HG02763 (cell line): ENCODE measurements around the gene VTI1A.

ENCODE experiments used
- ATAC-seq: cut with Tn5 transposase; IDR thresholded peaks from one replicate; pipeline ENCODE4 v1.9.1; 2021; ENCODE audit warnings: mild to moderate bottlenecking, moderate library complexity; ENCODE audit not compliant: unreplicated experiment

Gene VTI1A

DNA sequence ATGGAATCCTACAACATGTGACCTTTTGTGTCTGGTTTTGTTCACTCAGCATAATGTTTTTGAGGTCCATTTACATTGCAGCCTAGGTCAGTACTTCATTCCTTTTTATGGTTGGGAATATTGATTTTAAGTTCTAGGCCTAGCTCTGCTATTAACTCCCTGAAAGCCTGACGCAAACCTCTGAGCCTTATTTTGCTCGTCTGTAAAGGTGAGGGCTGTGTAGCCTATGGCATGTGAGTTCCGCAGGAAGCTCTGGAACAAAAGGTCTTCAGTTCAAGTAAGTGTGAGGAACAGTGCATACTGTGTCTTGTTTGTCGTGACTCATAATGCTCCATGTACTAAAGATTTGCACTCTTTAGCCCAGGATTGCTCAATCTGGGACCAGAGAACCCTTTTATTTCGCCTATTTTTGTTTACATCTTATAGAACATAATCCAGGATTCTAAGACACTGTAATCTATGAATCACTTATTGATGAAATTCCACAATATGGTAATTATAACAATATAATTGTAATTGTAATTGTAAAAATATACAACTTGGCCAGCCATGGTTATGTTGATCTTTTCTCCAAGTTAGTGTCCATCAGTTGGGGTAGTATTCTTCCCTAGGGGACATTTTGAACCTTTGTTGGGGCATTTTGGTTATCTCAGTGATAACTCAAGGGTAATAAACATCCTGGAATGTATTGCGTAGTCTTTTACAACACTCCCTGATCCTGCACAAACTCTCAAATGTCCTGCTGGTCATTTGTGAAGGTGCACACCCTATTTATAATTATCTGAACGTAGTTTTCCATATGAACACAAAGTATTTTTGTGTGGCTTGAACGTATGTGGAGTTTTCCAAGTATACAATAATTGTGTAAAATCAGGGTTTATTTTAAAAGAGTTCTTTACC, 184.7 kb downstream of the VTI1A start:
- ATAC-seq: no peak

DNA sequence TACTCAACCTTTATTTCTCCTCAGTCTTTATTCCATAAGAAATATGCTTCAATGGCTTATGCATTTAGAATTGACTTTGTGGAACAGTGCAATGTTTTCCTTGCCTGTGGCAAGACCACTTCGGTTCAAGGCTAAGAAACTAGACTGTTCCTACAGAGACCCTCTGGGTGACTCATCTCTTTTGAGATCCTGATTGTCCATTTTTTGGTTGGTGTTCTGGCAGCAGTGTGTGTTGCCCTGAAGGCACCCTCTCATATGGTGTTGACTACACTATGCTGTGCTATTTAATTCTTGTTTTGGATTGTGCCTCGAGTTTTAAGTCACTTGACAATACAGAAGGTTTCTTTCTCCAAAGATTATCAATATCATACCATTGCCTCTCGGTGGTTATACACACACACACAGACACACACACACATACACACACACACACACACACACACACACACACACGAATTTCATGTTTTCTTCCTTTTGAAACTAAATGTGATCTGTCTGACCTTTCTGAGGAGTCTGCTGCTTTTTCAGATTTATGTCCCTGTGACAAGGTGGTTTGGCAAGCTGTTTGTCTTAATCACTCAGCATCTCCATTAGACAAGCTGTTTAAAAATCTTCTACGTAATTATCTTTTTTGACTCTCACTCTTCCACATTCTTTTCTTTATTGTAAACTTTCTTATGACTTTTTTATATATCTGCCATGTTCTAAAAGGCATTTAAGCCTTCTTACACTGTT, 187.2 kb downstream of the VTI1A start:
- ATAC-seq: no peak

DNA sequence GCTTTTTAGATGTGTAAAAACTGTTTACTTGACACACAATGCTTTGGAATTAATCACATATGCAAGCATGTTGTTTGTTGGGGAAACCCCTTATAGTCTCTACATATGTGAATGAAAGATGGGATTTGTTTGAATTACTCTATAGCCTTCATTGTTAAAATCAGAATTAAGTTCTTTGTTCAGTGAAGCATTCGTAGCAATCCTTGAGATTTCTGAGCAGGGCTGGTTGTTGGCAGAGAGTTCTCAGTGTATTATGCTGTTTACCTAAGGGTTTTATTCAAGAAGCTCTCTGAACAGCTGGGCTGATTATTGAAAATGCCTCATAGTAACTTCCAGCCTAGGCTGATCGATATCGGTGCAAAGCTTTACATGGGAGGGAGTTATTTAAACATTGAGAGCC, 190.9 kb downstream of the VTI1A start:
- ATAC-seq: no peak

DNA sequence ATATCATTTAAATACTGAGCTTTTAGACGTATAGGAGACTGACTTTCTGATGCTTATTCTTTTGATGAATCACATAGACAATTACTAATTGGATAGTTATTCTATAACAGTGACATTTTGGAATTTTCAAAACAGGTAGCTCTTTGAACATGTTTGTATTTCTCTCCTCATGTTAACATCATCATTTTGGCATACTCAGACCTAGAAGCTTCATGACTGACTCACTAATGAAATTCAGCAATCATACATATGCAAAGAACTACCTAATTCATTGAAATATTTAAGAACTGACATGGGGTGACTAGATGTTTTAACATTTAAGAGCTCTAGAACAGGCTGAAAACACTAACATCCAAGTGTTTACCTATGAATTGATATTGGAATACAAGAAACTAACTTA, 192.3 kb downstream of the VTI1A start:
- ATAC-seq: no peak

DNA sequence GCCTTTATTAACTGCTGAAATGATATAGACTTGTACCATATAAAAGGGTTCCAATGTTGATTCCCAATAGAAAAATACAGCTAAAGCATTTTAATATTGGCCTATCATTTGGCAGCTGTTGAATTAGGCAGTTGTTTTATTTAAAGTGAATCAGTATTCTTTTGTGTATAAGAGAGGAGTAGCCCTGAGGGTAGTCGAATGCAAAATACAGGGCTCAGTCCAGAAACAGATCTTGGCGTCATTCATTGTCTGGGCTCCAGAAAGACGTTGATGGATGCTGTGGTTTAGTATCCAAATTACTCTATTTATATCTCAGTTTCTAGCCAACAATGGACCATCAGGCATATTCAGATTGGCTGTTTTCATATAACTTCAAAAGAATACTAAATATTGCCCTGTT, 193.6 kb downstream of the VTI1A start:
- no peak for ATAC-seq

DNA sequence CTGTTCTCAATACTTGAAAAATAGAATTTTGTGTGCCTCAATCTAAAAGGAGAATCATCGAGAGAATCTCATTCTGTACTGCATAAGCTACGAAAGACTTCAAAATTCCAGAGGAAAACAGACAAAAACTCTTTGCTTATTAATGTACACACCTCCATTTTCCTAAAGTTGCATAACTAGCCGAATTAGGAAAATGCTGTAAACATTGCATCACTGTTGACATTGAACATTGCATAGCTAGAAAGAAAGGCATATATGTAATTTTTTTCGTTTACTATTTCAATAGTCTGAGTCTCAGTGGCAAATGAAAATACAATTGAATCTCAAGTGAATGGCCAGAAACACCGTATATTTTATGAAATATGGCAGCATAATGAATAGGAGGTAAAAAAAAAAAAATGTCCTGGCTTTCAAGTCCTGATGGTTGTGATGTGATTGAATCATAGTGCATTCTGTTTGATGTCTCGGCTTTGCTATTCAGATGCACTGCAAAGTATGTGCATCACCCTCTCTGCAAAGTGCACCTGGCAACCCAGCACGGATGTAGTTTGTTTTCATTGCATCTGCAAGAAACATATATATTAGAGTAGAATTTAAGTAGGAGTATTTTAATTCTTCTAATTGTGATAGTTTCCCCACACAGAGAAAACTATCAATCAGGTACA, 196.7 kb downstream of the VTI1A start:
- no peak for ATAC-seq

DNA sequence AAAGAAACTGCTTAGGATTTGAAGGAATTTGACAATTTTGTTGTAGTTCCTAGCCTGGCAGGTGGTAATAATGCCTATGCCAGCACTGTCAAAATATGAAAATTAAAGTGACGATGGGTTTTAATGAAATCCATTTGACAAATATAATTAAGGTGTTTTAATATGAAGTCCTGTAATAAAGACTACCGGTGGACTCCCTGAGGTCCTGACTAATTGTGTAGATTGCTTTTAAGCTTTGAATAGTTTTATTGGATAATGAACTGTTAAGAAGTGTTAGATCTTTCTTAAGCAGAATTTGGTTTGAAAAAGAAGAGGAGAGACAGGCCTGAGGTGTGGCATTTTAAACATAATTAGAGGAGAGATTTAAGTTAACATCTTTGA, 197.2 kb downstream of the VTI1A start:
- no peak for ATAC-seq

DNA sequence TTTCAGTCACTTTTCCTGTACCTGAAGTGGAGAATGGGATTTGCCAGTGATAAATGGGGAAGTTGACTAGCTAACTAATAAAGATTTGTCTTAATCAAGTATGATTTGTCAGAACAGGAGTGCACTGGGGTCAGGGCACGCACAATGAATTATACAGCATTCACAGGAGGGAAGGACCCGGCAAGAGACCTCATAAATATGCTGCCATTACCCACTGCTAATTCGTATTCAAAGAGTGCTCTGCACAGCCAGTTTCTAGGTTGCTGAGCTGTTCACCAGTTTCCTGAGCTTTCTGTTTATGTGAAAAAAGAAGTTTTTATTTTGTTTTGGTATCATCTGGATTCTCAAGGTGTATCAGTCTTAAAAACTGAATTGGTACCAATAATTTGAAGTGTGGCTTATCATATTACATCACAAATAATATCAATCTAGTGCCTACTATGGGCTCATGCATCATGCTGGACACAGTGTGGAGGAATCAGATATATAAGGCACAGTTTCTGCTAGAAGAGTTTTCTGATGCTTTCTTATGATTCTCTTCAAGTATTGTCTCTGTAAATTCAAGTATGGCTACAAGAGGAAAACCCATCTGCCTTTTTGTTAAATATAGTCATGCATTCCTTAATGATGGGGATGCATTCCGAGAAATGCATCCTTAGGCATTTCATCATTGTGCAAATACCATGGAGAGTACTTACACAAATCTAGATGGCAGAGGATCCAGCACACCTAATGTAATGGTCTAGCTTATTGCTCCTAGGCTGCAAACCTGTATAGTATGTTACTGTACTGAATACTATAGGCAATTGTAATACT, 202.2 kb downstream of the VTI1A start:
- ATAC-seq: no peak

DNA sequence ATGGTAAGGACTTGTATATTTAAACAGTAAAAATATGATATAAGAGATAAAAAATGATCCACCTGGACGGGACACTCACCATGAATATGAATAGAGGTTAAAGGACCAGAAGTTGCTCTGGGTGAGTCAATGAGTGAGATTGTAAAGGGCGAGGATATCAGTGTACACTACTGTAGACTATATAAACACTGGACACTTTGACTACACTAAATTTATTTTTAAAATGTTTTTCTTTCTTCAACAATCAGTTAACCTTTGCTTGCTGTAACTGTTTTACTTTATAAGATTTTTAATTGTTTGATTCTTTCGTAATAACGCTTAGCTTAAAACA, 202.8 kb downstream of the VTI1A start:
- ATAC-seq: no peak

DNA sequence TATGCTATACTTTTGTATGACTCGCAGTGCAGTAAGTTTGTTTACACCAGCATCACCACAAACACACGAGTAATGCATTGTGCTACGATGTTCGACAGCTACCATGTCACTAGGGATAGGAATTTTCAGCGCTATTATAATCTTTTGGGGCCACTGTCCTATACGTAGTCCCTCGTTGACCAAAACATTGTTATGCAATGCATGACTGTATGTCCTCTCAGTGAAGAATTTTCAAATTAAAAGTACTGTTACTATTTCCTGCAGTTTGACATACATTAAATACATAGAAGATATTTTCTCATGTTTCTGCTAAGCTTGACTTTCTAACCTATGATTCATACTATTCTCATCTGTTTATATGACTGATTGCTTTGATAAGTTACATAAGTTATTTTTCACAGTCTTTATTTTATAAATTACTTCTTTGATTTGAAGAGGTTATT, 203.6 kb downstream of the VTI1A start:
- ATAC-seq: no peak

DNA sequence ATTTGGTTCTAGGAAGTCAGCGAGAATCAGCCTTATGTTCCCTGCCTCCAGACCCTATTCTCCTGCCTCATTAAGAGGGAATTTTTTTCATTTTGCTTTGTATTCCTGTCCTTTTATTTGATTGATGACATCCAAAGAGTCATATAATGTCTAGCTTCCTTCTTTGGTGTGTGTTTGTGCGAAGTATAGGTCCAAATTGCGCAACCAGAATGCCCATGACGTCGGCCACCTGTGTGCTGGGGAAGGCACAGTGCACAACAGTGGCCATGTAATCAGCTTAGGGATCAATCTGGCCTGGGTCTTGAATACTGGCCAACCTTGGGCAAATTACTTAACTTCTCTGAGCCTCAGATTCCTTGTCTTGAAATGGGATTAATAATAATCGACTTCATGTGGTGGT, 206.2 kb downstream of the VTI1A start:
- no peak for ATAC-seq

DNA sequence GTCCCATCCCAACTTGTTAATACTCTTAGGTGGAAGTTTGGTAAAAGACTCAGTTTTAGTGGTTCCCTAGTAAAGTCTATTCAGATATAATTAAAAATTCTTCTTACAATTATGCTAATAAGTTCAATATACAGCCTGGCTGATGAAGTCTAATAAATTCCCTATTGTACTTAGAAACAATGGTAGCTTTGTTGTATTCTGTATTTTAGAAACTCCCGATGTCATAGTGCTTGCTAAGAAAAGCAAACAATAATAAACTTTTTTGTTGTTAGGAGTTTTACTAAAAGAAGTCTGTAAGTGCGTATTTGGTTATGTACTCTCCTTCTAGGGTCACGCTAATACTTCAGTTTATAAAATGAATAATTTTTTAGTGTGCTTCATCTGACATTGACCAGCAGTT, 206.8 kb downstream of the VTI1A start:
- ATAC-seq: no peak

DNA sequence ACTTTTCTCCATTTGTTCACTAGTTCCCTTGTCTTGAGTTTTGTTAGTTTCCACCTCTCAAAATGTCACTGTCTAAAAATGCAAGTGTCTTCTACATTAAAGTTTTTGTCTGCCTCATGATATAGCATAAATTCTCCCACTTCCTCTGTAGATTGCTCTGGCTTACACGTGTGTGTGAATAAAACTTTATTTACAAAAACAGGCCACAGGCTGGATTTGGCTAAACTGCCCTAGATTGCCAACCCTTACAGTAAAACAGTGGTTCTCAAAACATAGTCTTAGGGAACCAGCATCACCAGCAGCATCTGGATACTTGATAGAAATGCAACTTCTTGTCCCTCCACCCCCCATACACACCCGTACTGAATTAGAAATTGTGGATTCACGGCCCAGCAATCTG, 207.8 kb downstream of the VTI1A start:
- ATAC-seq: no peak

DNA sequence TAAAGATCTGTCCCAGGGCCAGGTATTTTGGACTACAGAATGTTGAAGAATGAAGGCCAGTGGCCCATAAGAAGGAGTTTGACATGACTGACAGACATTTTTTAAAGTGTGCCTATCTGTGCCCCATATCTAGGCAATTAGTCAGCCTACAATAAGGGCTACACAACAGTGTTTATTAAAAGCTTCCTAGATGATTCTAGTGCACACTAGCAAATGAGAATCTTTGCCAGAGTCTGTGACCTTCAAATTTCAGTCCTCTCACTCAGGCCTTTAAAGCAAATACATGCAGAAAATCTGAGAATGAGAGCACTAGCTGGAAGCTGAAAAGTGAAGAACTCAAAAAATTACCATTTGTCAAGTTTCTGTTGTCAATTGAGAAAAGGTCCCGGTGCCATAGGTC, 208.7 kb downstream of the VTI1A start:
- ATAC-seq: no peak

DNA sequence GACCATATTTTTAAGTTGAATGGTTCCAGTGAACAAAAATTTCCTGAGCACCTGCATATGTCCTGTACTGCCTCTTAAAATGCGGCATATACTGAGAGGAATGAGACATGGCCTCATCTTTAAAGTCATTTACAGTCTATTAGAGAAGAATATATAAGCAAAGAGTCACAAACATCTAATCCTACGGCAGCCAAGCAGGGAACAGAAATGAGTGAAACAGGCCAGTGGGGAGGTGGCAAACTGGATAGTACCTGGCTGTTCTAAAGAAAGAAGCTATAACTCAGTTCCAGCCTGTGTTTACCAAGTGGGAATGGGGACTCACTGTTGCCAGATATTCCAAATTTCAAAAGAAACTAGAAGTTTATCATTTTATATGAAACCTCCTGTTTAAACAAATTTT, 211.4 kb downstream of the VTI1A start:
- no peak for ATAC-seq

DNA sequence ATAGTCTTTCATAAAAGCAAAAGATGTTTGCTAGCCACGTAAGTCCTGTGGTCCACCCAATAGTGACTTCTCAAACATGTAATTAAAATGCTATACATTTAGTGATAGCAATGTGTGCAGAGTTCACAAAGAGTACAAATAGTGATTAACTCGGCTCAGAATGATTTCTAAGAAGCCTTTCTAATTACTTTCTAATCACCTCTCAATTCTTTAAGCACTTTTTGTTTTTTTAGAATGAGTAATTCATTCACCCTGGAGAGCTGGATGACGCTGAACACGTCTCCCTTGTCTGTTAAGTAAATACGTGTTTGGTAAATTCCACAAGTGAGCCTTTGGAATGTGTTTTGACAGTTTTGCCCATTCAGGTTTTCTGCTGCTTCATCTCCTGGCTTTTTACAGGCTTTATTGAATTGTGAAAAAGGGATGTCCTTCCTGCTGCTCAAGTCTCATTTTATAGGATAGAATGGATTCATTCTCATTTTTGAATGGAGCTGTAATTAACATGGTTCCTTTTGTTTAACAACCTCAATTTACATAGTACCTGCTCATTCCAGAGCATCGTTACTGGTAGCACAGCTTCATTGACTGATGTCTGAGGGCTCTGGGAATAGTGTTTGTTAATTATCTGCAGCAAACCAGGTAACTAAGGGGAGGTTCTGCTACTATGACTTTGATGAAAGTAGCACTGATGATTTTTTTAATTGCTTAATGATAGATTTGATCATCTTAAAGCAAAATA, 212.1 kb downstream of the VTI1A start:
- ATAC-seq: no peak

DNA sequence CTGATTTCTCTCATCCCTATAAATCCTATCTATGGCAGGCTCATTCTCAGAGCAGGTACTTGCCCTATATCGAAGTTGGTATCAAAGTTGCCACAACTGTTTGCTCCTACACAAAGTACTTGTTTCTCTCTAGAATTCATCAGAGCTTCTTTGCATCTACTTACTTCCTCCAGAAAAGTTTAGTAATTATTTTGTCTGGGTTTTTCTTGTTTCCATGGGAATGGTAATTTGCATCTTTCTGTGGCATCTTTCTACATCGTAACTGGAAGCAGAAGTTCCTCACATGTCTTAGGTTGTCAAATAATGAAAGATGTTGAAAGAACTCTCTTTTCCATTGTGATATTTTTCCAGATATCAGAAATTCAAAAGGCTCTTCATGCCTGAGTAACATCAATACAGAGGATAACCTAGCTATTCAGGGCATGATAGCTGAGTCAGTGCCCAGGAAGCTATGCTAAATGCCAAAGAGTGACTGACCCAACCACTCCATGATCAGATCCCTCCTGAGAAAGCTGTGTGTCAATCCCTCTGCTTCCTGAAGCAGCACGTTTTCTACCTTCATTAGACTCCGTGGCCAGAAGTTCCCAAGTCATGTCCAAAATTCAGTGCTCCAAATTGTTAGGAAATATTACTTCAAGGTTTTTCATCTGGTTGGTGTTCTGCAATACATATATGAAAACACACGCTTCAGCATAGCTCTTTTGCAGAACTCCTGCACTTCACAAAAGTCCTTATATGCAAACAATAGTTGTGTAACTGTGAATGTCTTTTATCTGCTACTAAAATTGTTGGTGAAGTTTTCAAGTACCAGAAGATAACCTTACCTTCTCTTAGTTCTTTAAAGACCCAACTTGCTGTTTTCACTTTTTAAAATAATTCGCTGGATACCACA, 216.5 kb downstream of the VTI1A start:
- no peak for ATAC-seq

DNA sequence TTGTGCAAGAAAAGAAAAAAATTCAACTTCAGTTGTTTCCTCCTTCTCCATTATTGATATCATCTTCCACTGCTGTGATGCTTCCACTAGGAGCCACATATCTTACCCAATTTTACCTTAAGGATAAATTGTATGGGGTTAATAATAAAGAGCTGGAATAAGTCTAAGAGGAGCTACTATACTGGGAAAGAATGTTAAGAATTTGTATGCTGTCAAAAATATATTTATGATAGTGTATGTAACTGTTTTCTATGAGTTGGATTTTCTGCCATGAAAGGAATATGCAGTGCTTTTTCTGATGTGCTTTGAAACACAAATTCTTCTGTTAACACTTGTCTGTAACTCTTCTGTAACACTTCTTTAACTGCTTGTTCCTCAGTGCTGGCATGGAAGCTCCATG, 219.1 kb downstream of the VTI1A start:
- ATAC-seq: no peak

DNA sequence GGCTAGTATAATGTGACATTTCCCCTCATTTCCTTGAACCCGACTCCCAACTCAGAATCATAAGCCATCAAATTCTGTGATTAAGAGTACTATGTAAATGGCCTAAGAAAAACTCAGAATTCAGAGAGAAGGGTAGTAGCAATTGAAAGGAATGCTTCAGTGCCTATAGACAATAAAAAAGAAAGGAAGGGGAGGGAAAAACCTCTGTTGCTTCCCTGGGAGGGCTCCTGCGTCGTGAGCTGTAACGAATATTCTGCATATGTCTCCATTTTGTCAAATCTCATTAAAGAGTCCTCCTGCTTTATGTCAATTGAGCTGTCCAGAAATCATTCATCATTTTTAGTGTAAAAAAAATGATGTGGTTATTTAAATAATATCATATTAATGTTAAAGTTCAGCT, 223.0 kb downstream of the VTI1A start:
- ATAC-seq: no peak
